GM12873 (cell line): Measurements from ENCODE around the gene PRDM16.

Source experiments
- CTCF ChIP-seq: IDR thresholded peaks from 2 replicates; pipeline ENCODE4 v1.5.1; 2012; ENCODE audit warnings: low read depth, mild to moderate bottlenecking, moderate library complexity, low read length, control low read depth; ENCODE audit not compliant: insufficient read depth; ENCODE audit errors: missing control alignments

PRDM16 gene

GRCh38 chr1:3174487-3175247 is 105.7 kb downstream of the PRDM16 start:
- TF ChIP-seq CTCF: no peak

GRCh38 chr1:3175486-3175885 is 106.5 kb downstream of the PRDM16 start:
- TF ChIP-seq CTCF: no peak

- no peak for TF ChIP-seq CTCF
These were observed 107.0 kb downstream of the PRDM16 start for GRCh38 chr1:3176028-3176427.

- no peak for TF ChIP-seq CTCF
These were observed 107.8 kb downstream of the PRDM16 start for GRCh38 chr1:3176820-3177219.

- no peak for TF ChIP-seq CTCF
These were observed 109.3 kb downstream of the PRDM16 start for GRCh38 chr1:3178279-3178678.

- no peak for TF ChIP-seq CTCF
These were observed 110.5 kb downstream of the PRDM16 start for GRCh38 chr1:3179471-3179870.

- TF ChIP-seq CTCF: no peak
These were observed 111.9 kb downstream of the PRDM16 start for GRCh38 chr1:3180915-3181314.
